A549 treated with AZD9567 at 1 μM for 4 hours (cell line): ENCODE data around the gene ACVR1B. TPM values are rescaled to one million over a fixed set of nuclear protein-coding genes. Genes with fewer than 3 reads are reported as not detected.

ENCODE experiments used
- total RNA-seq: library from RNA; stranded (reverse); fragments of 200-300 nt; extraction: Qiagen RNA extraction; gene quantifications from 5 replicates; pipeline ENCODE4 v1.2.3, GENCODE V29; 2022; ENCODE audit not compliant: insufficient read depth

The ACVR1B gene
- 12.8 to 17.5 TPM (median 16.7 TPM) in 5 replicates for total RNA-seq

GRCh38 chr12:51951199-51951842 lies at the start of gene ACVR1B:
TSS of gene ACVR1B (plus strand) at chr12:51951699. CDS start at chr12:51951744, 45 bp downstream.

GRCh38 chr12:51907083-51907855 lies 44.2 kb upstream of the ACVR1B start, which contains the start of gene ACVRL1:
TSS of gene ACVRL1 (plus strand) at chr12:51907504. CDS start at chr12:51912475, 4,971 bp downstream.

GRCh38 chr12:52006726-52007157 lies 55.2 kb downstream of the ACVR1B start, which contains the start of gene TAMALIN:
TSS of gene TAMALIN (plus strand) at chr12:52006946. CDS start at chr12:52007020, 74 bp downstream.

Other genes with a start within 250 kb of the ACVR1B start
- 0.30 to 0.34 TPM (median 0.30 TPM) in 4 of 5 replicates, not detected in the other for gene FIGNL2, start 103.0 kb upstream of the ACVR1B start, total RNA-seq
- gene ANKRD33, start 63.6 kb upstream of the ACVR1B start, total RNA-seq: 0.03 to 0.11 TPM in 2 of 5 replicates, not detected in the others
- 0.03 to 0.19 TPM (median 0.16 TPM) in 4 of 5 replicates, not detected in the other for gene ACVRL1, start 44.2 kb upstream of the ACVR1B start, total RNA-seq
- 0.73 to 0.94 TPM (median 0.79 TPM) in 4 of 5 replicates, not detected in the other for gene TAMALIN, start 55.2 kb downstream of the ACVR1B start, total RNA-seq
- 31.2 to 49.8 TPM (median 40.5 TPM) in 5 replicates for gene NR4A1, start 99.7 kb downstream of the ACVR1B start, total RNA-seq
- gene ATG101, start 118.3 kb downstream of the ACVR1B start, total RNA-seq: 78.3 to 108 TPM (median 101 TPM) in 5 replicates
- gene SMIM41, start 128.0 kb downstream of the ACVR1B start, total RNA-seq: not detected in 5 replicates
- gene KRT80, start 240.3 kb downstream of the ACVR1B start, total RNA-seq: 31.1 to 42.6 TPM (median 33.5 TPM) in 5 replicates